Left ventricle myocardium inferior (tissue), 1 donor: Measurements from ENCODE around the gene ELP5. TPM values are rescaled to one million over a fixed set of nuclear protein-coding genes. Genes with fewer than 3 reads are reported as not detected.
A peak's percentile ranks its signal among the peaks of the same experiment; 100 is the strongest.

Source experiments
- DNase-seq: peaks from one replicate; pipeline ENCODE4 v3.0.0-alpha.2; 2020
- H3K27ac ChIP-seq: fragments of 200-600 bp; replicated peaks from 2 replicates; pipeline ENCODE4 v1.8.0; 2021
- H3K27me3 ChIP-seq: fragments of 200-600 bp; 2 replicates; pipeline ENCODE4 v1.8.0; 2021; ENCODE audit warnings: low read depth
- H3K36me3 ChIP-seq: fragments of 200-600 bp; 2 replicates; pipeline ENCODE4 v1.8.0; 2021
- H3K4me1 ChIP-seq: fragments of 200-600 bp; 2 replicates; pipeline ENCODE4 v1.8.0; 2021
- H3K4me3 ChIP-seq: fragments of 200-600 bp; 2 replicates; pipeline ENCODE4 v1.8.0; 2021; ENCODE audit warnings: mild to moderate bottlenecking, moderate library complexity
- H3K9me3 ChIP-seq: fragments of 200-600 bp; replicated peaks from 2 replicates; pipeline ENCODE4 v1.8.0; 2021
- CTCF ChIP-seq: fragments of 200-600 bp; IDR thresholded peaks from 2 replicates; pipeline ENCODE4 v1.8.0; 2021; ENCODE audit warnings: antibody characterized with exemption, mild to moderate bottlenecking, borderline replicate concordance
- intact Hi-C: fragments of 100-400 bp; cut with micrococcal nuclease; formaldehyde crosslinking; loops from one replicate; pipeline ENCODE4 v1.11.0; 2022
- total RNA-seq: library from RNA; stranded (reverse); fragmentation: NEBNext Ultra II Directional; extraction: Animal tissue kit (Norgen Biotek cat#: 25700); gene quantifications from one replicate; pipeline ENCODE4 v1.2.1, GENCODE V29; 2021
- donor health status: DM: no; HTN: yes; CAD: no; lungs with severe emphysema.

The ELP5 gene
- total RNA-seq, 1 donor from 2014 or later = 62.5 TPM

- intact Hi-C loops = no loop called here
- peak overlapping the region; percentile 98 for H3K27ac ChIP-seq
- no peaks in the 10 kb centered on the region for H3K9me3 ChIP-seq
- peaks cover 26% of the 10 kb centered on the region for H3K36me3 ChIP-seq
- H3K4me3 ChIP-seq = peak overlapping the region; percentile 81
- no peak for DNase-seq
- H3K27me3 ChIP-seq = no peaks in the 10 kb centered on the region
- peaks cover 93% of the 10 kb centered on the region for H3K4me1 ChIP-seq
- no peak for TF ChIP-seq CTCF
Measured at GRCh38 chr17:7218166-7218565, 33.8 kb upstream of the ELP5 start.

- DNase-seq = no peak
- Histone ChIP-seq H3K27ac (peak overlapping the region; percentile 98), H3K4me3 (no peak overlapping the region), H3K4me1 (peaks cover 97% of the 10 kb centered on the region), H3K9me3 (no peaks in the 10 kb centered on the region), H3K36me3 (peaks cover 32% of the 10 kb centered on the region), H3K27me3 (no peaks in the 10 kb centered on the region)
- TF ChIP-seq CTCF = no peak
- intact Hi-C loops = no loop called here
Measured at GRCh38 chr17:7218758-7219157, 33.3 kb upstream of the ELP5 start.

GRCh38 chr17:7219229-7219811, 32.7 kb upstream of the ELP5 start:
- peak overlapping the region; percentile 98 for H3K27ac ChIP-seq
- peaks cover 38% of the 10 kb centered on the region for H3K36me3 ChIP-seq
- no peaks in the 10 kb centered on the region for H3K27me3 ChIP-seq
- no peaks in the 10 kb centered on the region for H3K9me3 ChIP-seq
- intact Hi-C loops = no loop called here
- H3K4me1 ChIP-seq = peaks cover 97% of the 10 kb centered on the region
- no peak for TF ChIP-seq CTCF
- no peak for DNase-seq
- H3K4me3 ChIP-seq = peak overlapping the region; percentile 85

- DNase-seq = peak; percentile 95
- Histone ChIP-seq H3K4me3 (peak within 1 kb of the TSS; percentile 85), H3K4me1 (peaks cover 97% of the 10 kb centered on the region), H3K27me3 (no peaks in the 10 kb centered on the region), H3K27ac (peak within 1 kb of the TSS; percentile 98), H3K9me3 (no peaks in the 10 kb centered on the region), H3K36me3 (peaks cover 45% of the 10 kb centered on the region)
- intact Hi-C loops = no loop called here
- TF ChIP-seq CTCF = no peak
Measured at GRCh38 chr17:7219812-7220592, 32.0 kb upstream of the ELP5 start, which contains the start of the genes ACADVL and DLG4. ACADVL (plus strand) TSS chr17:7219938; CDS start chr17:7219985, 47 bp downstream. DLG4 (minus strand) TSS chr17:7219836.

- intact Hi-C loops = no loop called here
- H3K36me3 ChIP-seq = peaks cover 52% of the 10 kb centered on the region
- DNase-seq = no peak
- H3K27me3 ChIP-seq = no peaks in the 10 kb centered on the region
- H3K9me3 ChIP-seq = no peaks in the 10 kb centered on the region
- peak; percentile 40 for TF ChIP-seq CTCF
- peaks cover 97% of the 10 kb centered on the region for H3K4me1 ChIP-seq
- peak overlapping the region; percentile 85 for H3K4me3 ChIP-seq
- peak overlapping the region; percentile 98 for H3K27ac ChIP-seq
Measured at GRCh38 chr17:7220593-7221277, 31.3 kb upstream of the ELP5 start.
